GM19328 (cell line): ENCODE measurements around the gene HTR1D.
"Not testable (repeated sequence)": the region's sequence is repeated elsewhere in the genome, so short reads cannot be mapped to it uniquely, and the experiment has no call there.

Experiments
- ATAC-seq: cut with Tn5 transposase; IDR thresholded peaks from one replicate; pipeline ENCODE4 v1.9.1; 2021; ENCODE audit warnings: mild to moderate bottlenecking, moderate library complexity; ENCODE audit not compliant: unreplicated experiment

HTR1D gene

GRCh38 chr1:23217421-23218115, at the start of gene HTR1D:
HTR1D (minus strand) TSS chr1:23217502; CDS start chr1:23194219, 23,283 bp downstream.
- no peak for ATAC-seq

GRCh38 chr1:23263380-23263887, 46.1 kb upstream of the HTR1D start:
- ATAC-seq: no peak

GRCh38 chr1:23258082-23258481, 40.8 kb upstream of the HTR1D start:
- ATAC-seq: not testable (repeated sequence)

- ATAC-seq: not testable (repeated sequence)
These were observed 40.1 kb upstream of the HTR1D start for GRCh38 chr1:23257371-23257770.

GRCh38 chr1:23254584-23254983, 37.3 kb upstream of the HTR1D start:
- ATAC-seq: no peak

- ATAC-seq: no peak
These were observed 34.5 kb upstream of the HTR1D start for GRCh38 chr1:23251812-23252211.

GRCh38 chr1:23249787-23250454, 32.6 kb upstream of the HTR1D start:
- no peak for ATAC-seq

- ATAC-seq: no peak
These were observed 30.0 kb upstream of the HTR1D start for GRCh38 chr1:23247276-23247675.

- no peak for ATAC-seq
These were observed 29.0 kb upstream of the HTR1D start for GRCh38 chr1:23246274-23246673.

- no peak for ATAC-seq
These were observed 27.0 kb upstream of the HTR1D start for GRCh38 chr1:23244256-23244761.

- no peak for ATAC-seq
These were observed 25.1 kb upstream of the HTR1D start for GRCh38 chr1:23242414-23242813.

- ATAC-seq: no peak
These were observed 22.5 kb upstream of the HTR1D start for GRCh38 chr1:23239638-23240295.

GRCh38 chr1:23238565-23238964, 21.3 kb upstream of the HTR1D start:
- ATAC-seq: no peak

GRCh38 chr1:23237508-23237907, 20.2 kb upstream of the HTR1D start:
- ATAC-seq: no peak

- ATAC-seq: no peak
These were observed 10.5 kb upstream of the HTR1D start for GRCh38 chr1:23227806-23228205.

GRCh38 chr1:23224739-23225648, 7.7 kb upstream of the HTR1D start:
- no peak for ATAC-seq

- ATAC-seq: not testable (repeated sequence)
These were observed 6.7 kb upstream of the HTR1D start for GRCh38 chr1:23223963-23224362.

- not testable (repeated sequence) for ATAC-seq
These were observed 6.2 kb upstream of the HTR1D start for GRCh38 chr1:23223490-23223951.

GRCh38 chr1:23222742-23223141, 5.4 kb upstream of the HTR1D start:
- no peak for ATAC-seq

- no peak for ATAC-seq
These were observed 5.0 kb upstream of the HTR1D start for GRCh38 chr1:23222331-23222730.
